Lower lobe of right lung (tissue), 2 donors: Measurements from ENCODE around the gene ADGRE3. TPM values are rescaled to one million over a fixed set of nuclear protein-coding genes. Genes with fewer than 3 reads are reported as not detected.
A peak's percentile ranks its signal among the peaks of the same experiment; 100 is the strongest.

Source experiments
- ATAC-seq, 2 donors: fragments of 200-7000 bp; cut with Tn5 transposase; one replicate each; pipeline ENCODE4 v1.9.1; 2020 to 2022; ENCODE audit warnings: mild to moderate bottlenecking in 2 of 2, moderate library complexity in 2 of 2
- DNase-seq: peaks from one replicate; pipeline ENCODE4 v3.0.0-alpha.2; 2020
- H3K27ac ChIP-seq: fragments of 200-600 bp; one replicate; pipeline ENCODE4 v1.8.0; 2022
- H3K27me3 ChIP-seq: fragments of 200-600 bp; one replicate; pipeline ENCODE4 v1.8.0; 2022; ENCODE audit warnings: low read depth
- H3K36me3 ChIP-seq: fragments of 200-600 bp; one replicate; pipeline ENCODE4 v1.8.0; 2022; ENCODE audit warnings: mild to moderate bottlenecking
- H3K4me1 ChIP-seq: fragments of 200-600 bp; one replicate; pipeline ENCODE4 v1.8.0; 2022
- H3K4me3 ChIP-seq: fragments of 200-600 bp; one replicate; pipeline ENCODE4 v1.8.0; 2022; ENCODE audit warnings: mild to moderate bottlenecking
- H3K9me3 ChIP-seq: fragments of 200-600 bp; one replicate; pipeline ENCODE4 v1.8.0; 2022
- intact Hi-C: fragments of 100-400 bp; cut with DNase I; formaldehyde crosslinking; loops from one replicate; pipeline ENCODE4 v1.11.0; 2022
- total RNA-seq: library from RNA; stranded (reverse); fragmentation: NEBNext Ultra II Directional; extraction: Animal tissue kit (Norgen Biotek cat#: 25700); gene quantifications from one replicate; pipeline ENCODE4 v1.2.1, GENCODE V29; 2021
- TF ChIP-seq, protein P1 (sequence below): fragments of 200-600 bp; IDR thresholded peaks from one replicate; pipeline ENCODE4 v1.8.0; 2022; ENCODE audit warnings: antibody characterized with exemption, mild to moderate bottlenecking
- donor health status: DM: no; HTN: yes; CAD: no; lungs with severe emphysema.

The ADGRE3 gene
- total RNA-seq, 1 donor from 2014 or later = 25.5 TPM

DNA sequence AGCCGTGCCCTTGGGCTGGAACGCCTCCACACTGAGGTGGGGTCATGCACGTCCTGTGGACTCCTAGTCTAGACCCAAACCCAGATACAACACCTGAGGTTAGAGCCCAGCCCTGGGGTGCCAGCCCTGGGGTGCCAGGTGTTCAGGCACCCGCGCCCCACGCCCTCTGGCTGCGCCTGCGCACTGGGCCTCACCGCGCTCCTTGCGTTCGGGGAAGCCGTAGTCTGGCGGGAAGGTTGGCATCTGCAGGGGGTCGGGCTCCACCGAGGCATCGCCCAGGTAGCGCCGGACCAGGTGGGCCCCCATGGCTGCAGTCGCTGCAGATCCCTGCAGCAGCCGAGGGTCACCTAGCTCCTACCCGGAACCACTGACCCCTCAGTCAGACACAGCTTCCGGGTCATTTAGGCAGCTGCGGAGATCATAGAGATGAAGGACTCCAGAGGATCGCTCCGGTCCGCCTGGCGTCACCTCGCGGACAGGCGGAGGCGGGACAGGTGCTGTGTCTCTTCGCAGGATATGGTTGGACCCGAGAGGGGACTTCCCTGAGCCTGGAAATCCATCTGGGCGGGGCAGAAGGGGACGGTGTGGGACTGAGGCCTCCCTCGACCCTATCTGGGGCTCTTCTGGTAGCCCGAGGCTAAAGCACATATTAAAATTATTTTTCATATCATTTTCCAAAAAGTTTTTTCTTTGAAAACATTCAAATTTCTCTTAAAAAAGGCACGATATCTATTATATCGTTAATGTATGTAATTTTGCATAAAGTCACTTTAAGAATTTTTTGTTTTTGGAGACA, 102.8 kb downstream of the ADGRE3 start, which contains the start of gene NDUFB7:
TSS of gene NDUFB7 (minus strand) at position 372 of the 796 bp plus-strand sequence. CDS start at position 306, 66 bp downstream.
- H3K4me1 ChIP-seq = peaks cover 29% of the 10 kb centered on the region

DNA sequence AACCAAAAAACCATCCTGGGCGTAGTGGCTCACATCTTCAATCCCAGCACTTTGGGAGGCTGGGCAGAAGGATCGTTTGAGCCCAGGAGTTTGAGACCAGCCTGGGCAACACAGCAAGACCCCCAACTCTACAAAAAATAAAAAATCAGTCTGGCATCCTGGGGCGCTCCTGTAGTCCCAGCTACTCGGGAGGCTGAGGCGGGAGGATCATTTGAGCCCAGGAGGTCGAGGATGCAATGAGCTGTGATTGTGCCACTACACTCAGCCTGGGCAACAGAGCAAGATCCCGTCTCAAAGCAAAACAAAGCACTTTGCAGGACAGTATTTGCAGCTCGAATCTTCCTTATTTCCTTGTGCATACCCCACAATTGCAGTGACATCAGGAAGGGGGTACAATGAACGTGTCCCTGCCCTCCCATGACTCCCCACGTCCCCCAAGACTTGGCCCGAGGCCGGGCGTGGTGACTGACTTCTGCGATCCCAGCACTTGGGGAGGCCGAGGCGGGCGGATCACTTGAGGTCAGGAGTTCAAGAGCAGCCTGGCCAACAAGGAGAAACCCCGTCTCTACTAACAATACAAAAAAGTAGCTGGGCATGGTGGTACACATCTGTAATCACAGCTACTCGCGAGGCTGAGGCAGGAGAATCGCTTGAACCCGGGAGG, 103.6 kb downstream of the ADGRE3 start:
- Histone ChIP-seq H3K9me3 (no peaks in the 10 kb centered on the region), H3K27me3 (no peaks in the 10 kb centered on the region), H3K4me3 (peak overlapping the region; percentile 95), H3K36me3 (peaks cover 13% of the 10 kb centered on the region), H3K4me1 (peaks cover 29% of the 10 kb centered on the region), H3K27ac (peak overlapping the region; percentile 86)
- intact Hi-C loops = no loop called here
- DNase-seq (no peak), ATAC-seq (no peak)
- TF ChIP-seq, protein P1, sequence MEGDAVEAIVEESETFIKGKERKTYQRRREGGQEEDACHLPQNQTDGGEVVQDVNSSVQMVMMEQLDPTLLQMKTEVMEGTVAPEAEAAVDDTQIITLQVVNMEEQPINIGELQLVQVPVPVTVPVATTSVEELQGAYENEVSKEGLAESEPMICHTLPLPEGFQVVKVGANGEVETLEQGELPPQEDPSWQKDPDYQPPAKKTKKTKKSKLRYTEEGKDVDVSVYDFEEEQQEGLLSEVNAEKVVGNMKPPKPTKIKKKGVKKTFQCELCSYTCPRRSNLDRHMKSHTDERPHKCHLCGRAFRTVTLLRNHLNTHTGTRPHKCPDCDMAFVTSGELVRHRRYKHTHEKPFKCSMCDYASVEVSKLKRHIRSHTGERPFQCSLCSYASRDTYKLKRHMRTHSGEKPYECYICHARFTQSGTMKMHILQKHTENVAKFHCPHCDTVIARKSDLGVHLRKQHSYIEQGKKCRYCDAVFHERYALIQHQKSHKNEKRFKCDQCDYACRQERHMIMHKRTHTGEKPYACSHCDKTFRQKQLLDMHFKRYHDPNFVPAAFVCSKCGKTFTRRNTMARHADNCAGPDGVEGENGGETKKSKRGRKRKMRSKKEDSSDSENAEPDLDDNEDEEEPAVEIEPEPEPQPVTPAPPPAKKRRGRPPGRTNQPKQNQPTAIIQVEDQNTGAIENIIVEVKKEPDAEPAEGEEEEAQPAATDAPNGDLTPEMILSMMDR = no peak

More for the DNA sequence above, 102.8 kb downstream of the ADGRE3 start, which contains the start of gene NDUFB7:
- intact Hi-C loops = no loop called here
- H3K9me3 ChIP-seq = no peaks in the 10 kb centered on the region
- DNase-seq = peak; percentile 94
- peak within 1 kb of the TSS; percentile 86 for H3K27ac ChIP-seq
- peaks cover 6% of the 10 kb centered on the region for H3K36me3 ChIP-seq
- TF ChIP-seq, protein P1 = peak; percentile 72
- peak within 1 kb of the TSS; percentile 95 for H3K4me3 ChIP-seq
- peak; percentile 96 to 99 for ATAC-seq
- no peaks in the 10 kb centered on the region for H3K27me3 ChIP-seq

Other genes starting within 250 kb of the ADGRE3 start
- gene PKN1, start 241.5 kb downstream of the ADGRE3 start, total RNA-seq = 147 TPM
- 0.62 TPM for gene PTGER1, start 199.5 kb downstream of the ADGRE3 start, total RNA-seq
- 72.1 TPM for gene GIPC1, start 178.7 kb downstream of the ADGRE3 start, total RNA-seq
- gene DNAJB1, start 156.4 kb downstream of the ADGRE3 start, total RNA-seq = 92.5 TPM
- gene TECR, start 145.2 kb downstream of the ADGRE3 start, total RNA-seq = 127 TPM
- 121 TPM for gene NDUFB7, start 102.8 kb downstream of the ADGRE3 start, total RNA-seq
- not detected for gene CLEC17A, start 91.8 kb downstream of the ADGRE3 start, total RNA-seq
- gene ZNF333, start 15.2 kb upstream of the ADGRE3 start, total RNA-seq = 20.0 TPM
- 19.9 TPM for gene ADGRE2, start 103.7 kb upstream of the ADGRE3 start, total RNA-seq
- gene OR7A5, start 160.3 kb upstream of the ADGRE3 start, total RNA-seq = not detected
- 0.18 TPM for gene OR7C1, start 160.3 kb upstream of the ADGRE3 start, total RNA-seq
- not detected for gene OR7A10, start 174.1 kb upstream of the ADGRE3 start, total RNA-seq
- not detected for gene OR7A17, start 211.3 kb upstream of the ADGRE3 start, total RNA-seq